Renal cortical epithelial cell (primary cell): ENCODE data around the gene DBX2. TPM values are rescaled to one million over a fixed set of nuclear protein-coding genes. Genes with fewer than 3 reads are reported as not detected.
"Not testable (repeated sequence)": the region's sequence is repeated elsewhere in the genome, so short reads cannot be mapped to it uniquely, and the experiment has no call there.

Source experiments
- DNase-seq: peaks from one replicate; pipeline ENCODE4 v3.0.0-alpha.2; 2011; ENCODE audit warnings: low read depth
- total RNA-seq: library from RNA; depleted of rRNA; stranded (reverse); fragments of >200 nt; gene quantifications from 2 replicates; pipeline ENCODE4 v1.2.3, GENCODE V29; 2014

The DBX2 gene
- total RNA-seq, 1 donor from 2014 or later = not detected

GRCh38 chr12:45010059-45010458 is 40.8 kb downstream of the DBX2 start:
- DNase-seq = no peak

- DNase-seq = no peak
Observed at GRCh38 chr12:45008211-45008610, 42.7 kb downstream of the DBX2 start.

- DNase-seq = no peak
Observed at GRCh38 chr12:44999355-44999754, 51.5 kb downstream of the DBX2 start.

GRCh38 chr12:44993161-44993560 is 57.7 kb downstream of the DBX2 start:
- DNase-seq = no peak

GRCh38 chr12:44984863-44985262 is 66.0 kb downstream of the DBX2 start:
- not testable (repeated sequence) for DNase-seq

- no peak for DNase-seq
Observed at GRCh38 chr12:44979918-44980317, 71.0 kb downstream of the DBX2 start.

- DNase-seq = no peak
Observed at GRCh38 chr12:44976246-44976645, 74.7 kb downstream of the DBX2 start.

- DNase-seq = peak; percentile 2
Observed at GRCh38 chr12:44972746-44973421, 78.0 kb downstream of the DBX2 start.

- DNase-seq = no peak
Observed at GRCh38 chr12:44968965-44969364, 81.9 kb downstream of the DBX2 start.

Other genes with a start within 250 kb of the DBX2 start
- gene NELL2, start 174.8 kb downstream of the DBX2 start, total RNA-seq = 0.20 TPM in 1 of 2 replicates, not detected in the other
- gene ANO6, start 165.0 kb upstream of the DBX2 start, total RNA-seq = 82.7 and 96.2 TPM in 2 replicates